ENCODE data around the gene THRAP3.

Gene THRAP3

GRCh38 chr1:36276688-36277087, 52.4 kb downstream of the THRAP3 start:
- H3K4me1 ChIP-seq (ENCODE audit: insufficient read depth, insufficient read length): no peaks in the 10 kb centered on the region
- no peak overlapping the region for H3K9ac ChIP-seq (ENCODE audit: insufficient read length, low read depth)
- H3K4me3 ChIP-seq (ENCODE audit: insufficient read length, low read depth): no peak overlapping the region
- no peak for DNase-seq (ENCODE audit: low read depth, low spot score)
- no peak for TF ChIP-seq SUZ12 (IDR thresholded peaks at IDR 0.05; ENCODE audit: extremely low read depth, insufficient read depth, insufficient read length)
- no peak for TF ChIP-seq YY1 (IDR thresholded peaks at IDR 0.05; ENCODE audit: insufficient read depth, insufficient read length)
- TF ChIP-seq ZNF274 (IDR thresholded peaks at IDR 0.05; ENCODE audit: low read depth, low read length): no peak
- H3K27me3 ChIP-seq (ENCODE audit: insufficient read depth, insufficient read length): no peaks in the 10 kb centered on the region
- peaks cover 56% of the 10 kb centered on the region for H3K36me3 ChIP-seq (ENCODE audit: insufficient read depth, insufficient read length, low read length)
- no peaks in the 10 kb centered on the region for H3K9me3 ChIP-seq (ENCODE audit: insufficient read depth, low read length)

GRCh38 chr1:36279110-36279788, 55.0 kb downstream of the THRAP3 start:
- Histone ChIP-seq H3K4me1 (ENCODE audit: insufficient read depth, insufficient read length) (no peaks in the 10 kb centered on the region), H3K9me3 (ENCODE audit: insufficient read depth, low read length) (no peaks in the 10 kb centered on the region), H3K36me3 (ENCODE audit: insufficient read depth, insufficient read length, low read length) (peaks cover 54% of the 10 kb centered on the region), H3K27me3 (ENCODE audit: insufficient read depth, insufficient read length) (no peaks in the 10 kb centered on the region), H3K9ac (ENCODE audit: insufficient read length, low read depth) (no peak overlapping the region), H3K4me3 (ENCODE audit: insufficient read length, low read depth) (no peak overlapping the region)
- no peak for DNase-seq (ENCODE audit: low read depth, low spot score)
- TF ChIP-seq ZNF274 (IDR thresholded peaks at IDR 0.05; ENCODE audit: low read depth, low read length) (no peak), YY1 (IDR thresholded peaks at IDR 0.05; ENCODE audit: insufficient read depth, insufficient read length) (no peak), SUZ12 (IDR thresholded peaks at IDR 0.05; ENCODE audit: extremely low read depth, insufficient read depth, insufficient read length) (no peak)

GRCh38 chr1:36279789-36280296, 55.6 kb downstream of the THRAP3 start:
- Histone ChIP-seq H3K9me3 (ENCODE audit: insufficient read depth, low read length) (no peaks in the 10 kb centered on the region), H3K4me1 (ENCODE audit: insufficient read depth, insufficient read length) (no peaks in the 10 kb centered on the region), H3K9ac (ENCODE audit: insufficient read length, low read depth) (no peak overlapping the region), H3K4me3 (ENCODE audit: insufficient read length, low read depth) (no peak overlapping the region), H3K27me3 (ENCODE audit: insufficient read depth, insufficient read length) (no peaks in the 10 kb centered on the region), H3K36me3 (ENCODE audit: insufficient read depth, insufficient read length, low read length) (peaks cover 54% of the 10 kb centered on the region)
- no peak for TF ChIP-seq ZNF274 (IDR thresholded peaks at IDR 0.05; ENCODE audit: low read depth, low read length)
- TF ChIP-seq SUZ12 (IDR thresholded peaks at IDR 0.05; ENCODE audit: extremely low read depth, insufficient read depth, insufficient read length): no peak
- TF ChIP-seq YY1 (IDR thresholded peaks at IDR 0.05; ENCODE audit: insufficient read depth, insufficient read length): no peak
- no peak for DNase-seq (ENCODE audit: low read depth, low spot score)

- no peak for DNase-seq (ENCODE audit: low read depth, low spot score)
- no peak overlapping the region for H3K9ac ChIP-seq (ENCODE audit: insufficient read length, low read depth)
- H3K9me3 ChIP-seq (ENCODE audit: insufficient read depth, low read length): no peaks in the 10 kb centered on the region
- H3K4me3 ChIP-seq (ENCODE audit: insufficient read length, low read depth): no peak overlapping the region
- peaks cover 86% of the 10 kb centered on the region for H3K36me3 ChIP-seq (ENCODE audit: insufficient read depth, insufficient read length, low read length)
- H3K27me3 ChIP-seq (ENCODE audit: insufficient read depth, insufficient read length): no peaks in the 10 kb centered on the region
- H3K4me1 ChIP-seq (ENCODE audit: insufficient read depth, insufficient read length): no peaks in the 10 kb centered on the region
- TF ChIP-seq YY1 (IDR thresholded peaks at IDR 0.05; ENCODE audit: insufficient read depth, insufficient read length) (no peak), ZNF274 (IDR thresholded peaks at IDR 0.05; ENCODE audit: low read depth, low read length) (no peak), SUZ12 (IDR thresholded peaks at IDR 0.05; ENCODE audit: extremely low read depth, insufficient read depth, insufficient read length) (no peak)
These were observed 59.8 kb downstream of the THRAP3 start for GRCh38 chr1:36284061-36284460.

GRCh38 chr1:36284517-36284916, 60.3 kb downstream of the THRAP3 start:
- Histone ChIP-seq H3K9ac (ENCODE audit: insufficient read length, low read depth) (no peak overlapping the region), H3K4me3 (ENCODE audit: insufficient read length, low read depth) (no peak overlapping the region), H3K36me3 (ENCODE audit: insufficient read depth, insufficient read length, low read length) (peaks cover 90% of the 10 kb centered on the region), H3K9me3 (ENCODE audit: insufficient read depth, low read length) (no peaks in the 10 kb centered on the region), H3K4me1 (ENCODE audit: insufficient read depth, insufficient read length) (no peaks in the 10 kb centered on the region), H3K27me3 (ENCODE audit: insufficient read depth, insufficient read length) (no peaks in the 10 kb centered on the region)
- no peak for TF ChIP-seq ZNF274 (IDR thresholded peaks at IDR 0.05; ENCODE audit: low read depth, low read length)
- TF ChIP-seq YY1 (IDR thresholded peaks at IDR 0.05; ENCODE audit: insufficient read depth, insufficient read length): no peak
- TF ChIP-seq SUZ12 (IDR thresholded peaks at IDR 0.05; ENCODE audit: extremely low read depth, insufficient read depth, insufficient read length): no peak
- no peak for DNase-seq (ENCODE audit: low read depth, low spot score)

GRCh38 chr1:36285443-36286101, 61.3 kb downstream of the THRAP3 start:
- DNase-seq (ENCODE audit: low read depth, low spot score): peak; percentile 81
- no peaks in the 10 kb centered on the region for H3K27me3 ChIP-seq (ENCODE audit: insufficient read depth, insufficient read length)
- H3K9ac ChIP-seq (ENCODE audit: insufficient read length, low read depth): no peak overlapping the region
- peaks cover 91% of the 10 kb centered on the region for H3K36me3 ChIP-seq (ENCODE audit: insufficient read depth, insufficient read length, low read length)
- no peak overlapping the region for H3K4me3 ChIP-seq (ENCODE audit: insufficient read length, low read depth)
- no peaks in the 10 kb centered on the region for H3K9me3 ChIP-seq (ENCODE audit: insufficient read depth, low read length)
- TF ChIP-seq SUZ12 (IDR thresholded peaks at IDR 0.05; ENCODE audit: extremely low read depth, insufficient read depth, insufficient read length): no peak
- H3K4me1 ChIP-seq (ENCODE audit: insufficient read depth, insufficient read length): no peaks in the 10 kb centered on the region

- Histone ChIP-seq H3K36me3 (ENCODE audit: insufficient read depth, insufficient read length, low read length) (peaks cover 97% of the 10 kb centered on the region), H3K4me3 (ENCODE audit: insufficient read length, low read depth) (no peak overlapping the region), H3K4me1 (ENCODE audit: insufficient read depth, insufficient read length) (no peaks in the 10 kb centered on the region), H3K27me3 (ENCODE audit: insufficient read depth, insufficient read length) (no peaks in the 10 kb centered on the region), H3K9me3 (ENCODE audit: insufficient read depth, low read length) (no peaks in the 10 kb centered on the region), H3K9ac (ENCODE audit: insufficient read length, low read depth) (no peak overlapping the region)
- TF ChIP-seq ZNF274 (IDR thresholded peaks at IDR 0.05; ENCODE audit: low read depth, low read length): no peak
- no peak for TF ChIP-seq YY1 (IDR thresholded peaks at IDR 0.05; ENCODE audit: insufficient read depth, insufficient read length)
- TF ChIP-seq SUZ12 (IDR thresholded peaks at IDR 0.05; ENCODE audit: extremely low read depth, insufficient read depth, insufficient read length): no peak
- no peak for DNase-seq (ENCODE audit: low read depth, low spot score)
These were observed 62.6 kb downstream of the THRAP3 start for GRCh38 chr1:36286802-36287201.
